H9 (cell line): ENCODE data around the gene CORO7. TPM values are rescaled to one million over a fixed set of nuclear protein-coding genes. Genes with fewer than 3 reads are reported as not detected.

Experiments used
- DNase-seq: peaks from one replicate; pipeline ENCODE4 v3.0.0-alpha.2; 2017
- H2AFZ ChIP-seq: one replicate; pipeline ENCODE4 v1.6.1; 2013; ENCODE audit warnings: mild to moderate bottlenecking, low read length, control low read depth, moderate library complexity
- H2AK5ac ChIP-seq: 2 replicates; pipeline ENCODE4 v1.6.1; 2013; ENCODE audit warnings: low read length, control low read depth, mixed read lengths; ENCODE audit not compliant: insufficient read length
- H2BK120ac ChIP-seq: one replicate; pipeline ENCODE4 v1.6.1; 2013; ENCODE audit warnings: low read depth, mild to moderate bottlenecking, low read length, control low read depth, inconsistent platforms; ENCODE audit not compliant: poor library complexity, severe bottlenecking
- H2BK12ac ChIP-seq: 2 replicates; pipeline ENCODE4 v1.6.1; 2013; ENCODE audit warnings: low read length, control low read depth, mixed read lengths, low read depth; ENCODE audit not compliant: insufficient read length
- H2BK15ac ChIP-seq: 2 replicates; pipeline ENCODE4 v1.6.1; 2013; ENCODE audit warnings: low read depth, low read length, control low read depth
- H2BK20ac ChIP-seq: one replicate; pipeline ENCODE4 v1.6.1; 2013; ENCODE audit warnings: low read depth, mild to moderate bottlenecking, low read length, control low read depth, inconsistent platforms; ENCODE audit not compliant: poor library complexity, severe bottlenecking
- H2BK5ac ChIP-seq: 2 replicates; pipeline ENCODE4 v1.6.1; 2013; ENCODE audit warnings: low read length, control low read depth, mixed read lengths; ENCODE audit not compliant: insufficient read length
- H3K14ac ChIP-seq: 2 replicates; pipeline ENCODE4 v1.6.1; 2013; ENCODE audit warnings: low read length, control low read depth; ENCODE audit not compliant: insufficient read depth
- H3K18ac ChIP-seq: 2 replicates; pipeline ENCODE4 v1.6.1; 2013; ENCODE audit warnings: low read depth, mild to moderate bottlenecking, mixed read lengths, low read length, control low read depth; ENCODE audit not compliant: insufficient read length
- H3K23ac ChIP-seq: 2 replicates; pipeline ENCODE4 v1.6.1; 2013; ENCODE audit warnings: low read length, control low read depth, mixed read lengths, low read depth; ENCODE audit not compliant: insufficient read length
- H3K23me2 ChIP-seq: 2 replicates; pipeline ENCODE4 v1.6.1; 2013; ENCODE audit warnings: low read depth, mild to moderate bottlenecking, mixed read lengths, low read length, control low read depth; ENCODE audit not compliant: insufficient read length, poor library complexity, severe bottlenecking
- H3K27ac ChIP-seq: 2 replicates; pipeline ENCODE4 v1.5.1; 2013; ENCODE audit warnings: low read length, control low read depth, mixed read lengths, low read depth; ENCODE audit not compliant: insufficient read length
- H3K27me3 ChIP-seq: 2 replicates; pipeline ENCODE4 v1.6.1; 2013; ENCODE audit warnings: low read length, control low read depth, inconsistent platforms; ENCODE audit not compliant: insufficient read depth
- H3K4ac ChIP-seq: 2 replicates; pipeline ENCODE4 v1.6.1; 2013; ENCODE audit warnings: low read depth, mild to moderate bottlenecking, control low read depth, inconsistent platforms, low read length, moderate library complexity
- H3K4me1 ChIP-seq: 2 replicates; pipeline ENCODE4 v1.6.1; 2013; ENCODE audit warnings: low read length, control low read depth, inconsistent platforms; ENCODE audit not compliant: insufficient read depth
- H3K4me2 ChIP-seq: 2 replicates; pipeline ENCODE4 v1.6.1; 2013; ENCODE audit warnings: low read length, control low read depth, mixed read lengths; ENCODE audit not compliant: insufficient read length, insufficient read depth
- H3K56ac ChIP-seq: 2 replicates; pipeline ENCODE4 v1.6.1; 2013; ENCODE audit warnings: low read depth, mild to moderate bottlenecking, mixed read lengths, low read length, control low read depth; ENCODE audit not compliant: insufficient read length
- H3K79me1 ChIP-seq: 2 replicates; pipeline ENCODE4 v1.6.1; 2013; ENCODE audit warnings: low read depth, mild to moderate bottlenecking, moderate library complexity, low read length, control low read depth, inconsistent platforms; ENCODE audit not compliant: insufficient read depth, poor library complexity, severe bottlenecking
- H3K79me2 ChIP-seq: 2 replicates; pipeline ENCODE4 v1.6.1; 2013; ENCODE audit warnings: low read length, control low read depth, inconsistent platforms; ENCODE audit not compliant: insufficient read depth
- H3K9ac ChIP-seq: 2 replicates; pipeline ENCODE4 v1.6.1; 2013; ENCODE audit warnings: low read length, control low read depth, mixed read lengths; ENCODE audit not compliant: insufficient read length; ENCODE audit errors: extremely low read depth
- H3K9me3 ChIP-seq: one replicate; pipeline ENCODE4 v1.6.1; 2013; ENCODE audit warnings: low read depth, low read length, inconsistent platforms; ENCODE audit not compliant: control insufficient read depth
- H3T11ph ChIP-seq: one replicate; pipeline ENCODE4 v1.6.1; 2013; ENCODE audit warnings: mild to moderate bottlenecking, low read length, control low read depth, inconsistent platforms
- H4K20me1 ChIP-seq: one replicate; pipeline ENCODE4 v1.6.1; 2013; ENCODE audit not compliant: control insufficient read depth, insufficient read length, insufficient read depth
- H4K5ac ChIP-seq: 2 replicates; pipeline ENCODE4 v1.6.1; 2013; ENCODE audit warnings: low read depth, mild to moderate bottlenecking, mixed read lengths, low read length, control low read depth; ENCODE audit not compliant: insufficient read length
- H4K8ac ChIP-seq: replicated peaks from 2 replicates; pipeline ENCODE4 v1.6.1; 2013; ENCODE audit warnings: low read length, control low read depth, mixed read lengths, low read depth; ENCODE audit not compliant: insufficient read length
- H4K91ac ChIP-seq: 2 replicates; pipeline ENCODE4 v1.6.1; 2013; ENCODE audit warnings: low read depth, mild to moderate bottlenecking, moderate library complexity, mixed read lengths, low read length, control low read depth; ENCODE audit not compliant: insufficient read length
- H3K27ac Mint-ChIP-seq, 3 experiments: 2 replicates in 2 of 3; 3 replicates in 1 of 3; pipeline ENCODE4 v1.8.0; 2020 to 2021; ENCODE audit warnings: mixed read lengths in 3 of 3, mild to moderate bottlenecking in 1 of 3, moderate library complexity in 1 of 3
- H3K27me3 Mint-ChIP-seq: 2 replicates; pipeline ENCODE4 v1.8.0; 2021; ENCODE audit warnings: low read depth, mild to moderate bottlenecking, moderate library complexity, mixed read lengths
- H3K36me3 Mint-ChIP-seq, 3 experiments: 2 replicates in 2 of 3; 3 replicates in 1 of 3; pipeline ENCODE4 v1.8.0; 2020 to 2021; ENCODE audit warnings: low read depth in 3 of 3, mixed read lengths in 3 of 3; ENCODE audit not compliant: insufficient read depth in 1 of 3
- H3K4me1 Mint-ChIP-seq, 2 experiments: 2 replicates each; pipeline ENCODE4 v1.8.0; 2020; ENCODE audit warnings: mixed read lengths in 2 of 2
- H3K4me3 Mint-ChIP-seq, 2 experiments: 2 replicates in 1 of 2; 3 replicates in 1 of 2; pipeline ENCODE4 v1.8.0; 2020 to 2021; ENCODE audit warnings: mild to moderate bottlenecking in 2 of 2, mixed read lengths in 2 of 2, moderate library complexity in 1 of 2
- H3K9me3 Mint-ChIP-seq, 2 experiments: 2 replicates in 1 of 2; 3 replicates in 1 of 2; pipeline ENCODE4 v1.8.0; 2020; ENCODE audit warnings: mild to moderate bottlenecking in 2 of 2, mixed read lengths in 2 of 2, moderate library complexity in 1 of 2
- CTCF ChIP-seq: fragments of 200-600 bp; sonication (generic); conservative IDR thresholded peaks from 3 replicates; pipeline ENCODE4 v1.8.0; 2021; ENCODE audit warnings: antibody characterized with exemption, mild to moderate bottlenecking
- WGBS: extraction: QIAGEN DNeasy Blood & Tissue Kit; methylation state at CpG from one replicate; pipeline ENCODE4 v1.1.7; 2013; ENCODE audit warnings: missing lambda C conversion rate, low lambda C conversion rate, mixed read lengths; ENCODE audit not compliant: insufficient read length; ENCODE audit errors: extremely low coverage; 5-methylcytosine and 5-hydroxymethylcytosine counted together
- total RNA-seq: library from RNA; stranded (reverse); gene quantifications from 2 replicates; pipeline ENCODE4 v1.2.1, GENCODE V29; 2021

CORO7 gene
- total RNA-seq, 1 experiment from 2014 or later, result 38.4 TPM

GRCh38 chr16:4455951-4456350 lies 39.6 kb upstream of the CORO7 start:
- Histone ChIP-seq H2BK20ac (no peak overlapping the region), H2BK5ac (no peak overlapping the region), H4K5ac (no peak overlapping the region), H3K9me3 (no peaks in the 10 kb centered on the region), H3K56ac (no peak overlapping the region), H3K9ac (no peak overlapping the region), H3K14ac (no peak overlapping the region), H2BK120ac (no peak overlapping the region), H3K4me2 (no peak overlapping the region), H4K20me1 (no peaks in the 10 kb centered on the region), H3K4me1 (no peaks in the 10 kb centered on the region), H4K8ac (no peak overlapping the region), H2AFZ (no peak overlapping the region), H3K27me3 (no peaks in the 10 kb centered on the region), H3K23me2 (no peaks in the 10 kb centered on the region), H3K23ac (no peak overlapping the region), H3K79me1 (no peaks in the 10 kb centered on the region), H4K91ac (no peak overlapping the region), H3K79me2 (no peaks in the 10 kb centered on the region), H3K18ac (no peak overlapping the region), H2BK12ac (no peak overlapping the region), H3K27ac (no peak overlapping the region), H3K4ac (no peak overlapping the region), H2AK5ac (no peak overlapping the region), H3T11ph (no peak overlapping the region), H2BK15ac (no peak overlapping the region)
- WGBS, result no CpG with 5 or more reads among the region's 10 CpGs
- H3K4me1 Mint-ChIP-seq, result peaks cover 7 to 11% of the 10 kb centered on the region in 2 experiments
- no peak overlapping the region; a peak in 1 of 5 replicates for H3K4me3 Mint-ChIP-seq
- peaks cover 14 to 58% (median 44%) of the 10 kb centered on the region in 3 experiments; a peak in 6 of 7 replicates for H3K36me3 Mint-ChIP-seq
- DNase-seq, result no peak
- H3K27ac Mint-ChIP-seq, result no peak overlapping the region; a peak in 2 of 7 replicates
- TF ChIP-seq CTCF, result no peak
- H3K9me3 Mint-ChIP-seq, result no peaks in the 10 kb centered on the region
- no peaks in the 10 kb centered on the region; the same call in 1 of the 2 replicates for H3K27me3 Mint-ChIP-seq
